Thoracic aorta (tissue), 2 donors: ENCODE measurements around the gene FEM1A. TPM values are rescaled to one million over a fixed set of nuclear protein-coding genes. Genes with fewer than 3 reads are reported as not detected.
"Not testable (repeated sequence)": the region's sequence is repeated elsewhere in the genome, so short reads cannot be mapped to it uniquely, and the experiment has no call there.

Experiments
- ATAC-seq: fragments of 150-250 bp; one replicate; pipeline ENCODE4 v1.8.0; 2017; ENCODE audit warnings: low read depth; ENCODE audit not compliant: insufficient number of reproducible peaks, low FRiP score
- DNase-seq: peaks from one replicate; pipeline ENCODE4 v3.0.0-alpha.2; 2020; ENCODE audit warnings: low spot score
- H3K27ac ChIP-seq, 2 donors: fragments of 200-600 bp; sonication (generic); 1 replicate in 1 of 2; 2 replicates in 1 of 2; pipeline ENCODE4 v1.5.1; 2016; ENCODE audit warnings: mild to moderate bottlenecking in 2 of 2, moderate library complexity in 2 of 2
- H3K27me3 ChIP-seq: fragments of 200-600 bp; sonication (generic); replicated peaks from 2 replicates; pipeline ENCODE4 v1.6.0; 2016; ENCODE audit warnings: mild to moderate bottlenecking; ENCODE audit not compliant: insufficient read depth
- H3K36me3 ChIP-seq: fragments of 200-600 bp; sonication (generic); one replicate; pipeline ENCODE4 v1.5.1; 2016
- H3K4me1 ChIP-seq, 2 donors: fragments of 200-600 bp; sonication (generic); 1 replicate in 1 of 2; 2 replicates in 1 of 2; pipeline versions ENCODE4 v1.5.1 to v1.6.0; 2016; ENCODE audit warnings: low read depth in 2 of 2, mild to moderate bottlenecking in 1 of 2; ENCODE audit not compliant: control insufficient read depth in 1 of 2
- H3K4me3 ChIP-seq: fragments of 200-600 bp; sonication (generic); 2 replicates; pipeline ENCODE4 v1.5.1; 2016; ENCODE audit warnings: mild to moderate bottlenecking
- H3K9me3 ChIP-seq: fragments of 200-600 bp; sonication (generic); 2 replicates; pipeline ENCODE4 v1.5.1; 2016
- total RNA-seq, 2 donors: library from RNA; depleted of rRNA; stranded (reverse); fragments of >200 nt; gene quantifications; one replicate each; pipeline versions ENCODE4 v1.1.0 to v1.2.3, GENCODE V29; 2016
- TF ChIP-seq, protein P1 (sequence below): fragments of 200-600 bp; sonication (generic); IDR thresholded peaks from one replicate; pipeline ENCODE4 v1.5.1; 2019; ENCODE audit warnings: antibody characterized with exemption

The FEM1A gene
- 10 to 100 TPM; 15.7 to 17.1 TPM for total RNA-seq

- peaks cover 20% of the 10 kb centered on the region for H3K36me3 ChIP-seq
- peak; percentile 100 for DNase-seq
- TF ChIP-seq, protein P1, sequence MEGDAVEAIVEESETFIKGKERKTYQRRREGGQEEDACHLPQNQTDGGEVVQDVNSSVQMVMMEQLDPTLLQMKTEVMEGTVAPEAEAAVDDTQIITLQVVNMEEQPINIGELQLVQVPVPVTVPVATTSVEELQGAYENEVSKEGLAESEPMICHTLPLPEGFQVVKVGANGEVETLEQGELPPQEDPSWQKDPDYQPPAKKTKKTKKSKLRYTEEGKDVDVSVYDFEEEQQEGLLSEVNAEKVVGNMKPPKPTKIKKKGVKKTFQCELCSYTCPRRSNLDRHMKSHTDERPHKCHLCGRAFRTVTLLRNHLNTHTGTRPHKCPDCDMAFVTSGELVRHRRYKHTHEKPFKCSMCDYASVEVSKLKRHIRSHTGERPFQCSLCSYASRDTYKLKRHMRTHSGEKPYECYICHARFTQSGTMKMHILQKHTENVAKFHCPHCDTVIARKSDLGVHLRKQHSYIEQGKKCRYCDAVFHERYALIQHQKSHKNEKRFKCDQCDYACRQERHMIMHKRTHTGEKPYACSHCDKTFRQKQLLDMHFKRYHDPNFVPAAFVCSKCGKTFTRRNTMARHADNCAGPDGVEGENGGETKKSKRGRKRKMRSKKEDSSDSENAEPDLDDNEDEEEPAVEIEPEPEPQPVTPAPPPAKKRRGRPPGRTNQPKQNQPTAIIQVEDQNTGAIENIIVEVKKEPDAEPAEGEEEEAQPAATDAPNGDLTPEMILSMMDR, result peak; percentile 98
- H3K27me3 ChIP-seq, result no peaks in the 10 kb centered on the region
- peak; percentile 100 for ATAC-seq
- peaks cover 18 to 39% of the 10 kb centered on the region in 2 donors for H3K4me1 ChIP-seq
- peak within 1 kb of the TSS; percentile 99 for H3K4me3 ChIP-seq
- H3K9me3 ChIP-seq, result no peaks in the 10 kb centered on the region
- peak within 1 kb of the TSS; percentile 83 to 93 for H3K27ac ChIP-seq
These were observed at the start of gene FEM1A for GRCh38 chr19:4791183-4792018. Gene FEM1A (plus strand): TSS chr19:4791734. CDS start chr19:4791855, 121 bp downstream.

DNA sequence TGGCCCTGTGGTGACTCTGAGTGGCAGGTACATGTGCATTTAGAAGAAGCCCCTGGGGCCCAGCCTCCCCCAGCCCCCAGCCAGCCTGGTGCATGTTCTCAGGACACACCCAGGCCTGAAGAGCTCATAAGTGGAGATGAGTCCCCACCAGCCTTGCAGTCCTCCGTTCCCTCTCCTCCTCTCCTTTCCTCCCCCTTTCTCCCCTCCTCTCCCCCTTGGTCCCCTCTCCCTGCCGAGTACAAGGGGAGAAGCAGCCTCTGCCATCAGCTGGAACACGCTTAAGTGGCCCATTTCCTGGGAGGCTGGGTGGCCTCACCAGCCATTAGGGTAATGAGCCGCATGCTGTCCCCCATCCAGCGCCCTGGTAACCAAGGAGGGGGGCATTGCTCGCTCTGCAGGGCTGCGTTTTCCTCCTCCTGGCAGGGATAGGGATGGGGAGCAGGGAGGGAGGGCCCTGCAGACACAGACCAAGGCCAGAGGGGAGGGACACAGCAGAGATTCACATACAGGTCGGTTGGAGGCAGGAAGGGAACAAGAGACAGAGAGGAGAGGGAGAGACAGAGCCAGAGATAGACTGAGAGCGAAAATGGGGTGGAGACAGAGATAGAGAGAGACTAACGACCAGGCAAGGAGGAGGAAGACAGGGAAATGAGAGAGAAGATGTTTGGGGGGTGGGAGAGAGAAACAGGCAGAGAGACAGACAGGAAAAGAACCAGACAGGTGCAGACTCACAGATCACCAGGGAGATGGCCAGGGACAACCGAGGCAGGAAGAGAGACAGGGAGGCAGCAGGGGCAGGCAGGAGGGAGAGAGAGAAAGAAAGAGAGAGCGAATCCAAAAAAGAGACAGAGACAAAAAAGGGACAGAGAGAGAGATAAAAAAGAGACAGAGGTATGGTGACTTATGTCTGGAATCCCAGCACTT lies 48.5 kb upstream of the FEM1A start:
- Histone ChIP-seq H3K27me3 (no peaks in the 10 kb centered on the region), H3K9me3 (no peaks in the 10 kb centered on the region), H3K36me3 (no peaks in the 10 kb centered on the region), H3K4me3 (no peak overlapping the region), H3K4me1 (peaks cover 0 to 14% of the 10 kb centered on the region in 2 donors), H3K27ac (no peak overlapping the region)
- ATAC-seq (no peak), DNase-seq (no peak)
- TF ChIP-seq, protein P1, result no peak

GRCh38 chr19:4744451-4745174 lies 46.9 kb upstream of the FEM1A start:
- peak; percentile 93 for ATAC-seq
- Histone ChIP-seq H3K36me3 (no peaks in the 10 kb centered on the region), H3K27ac (peak overlapping the region; percentile 9 to 14), H3K4me3 (no peak overlapping the region), H3K4me1 (peaks cover 0 to 14% of the 10 kb centered on the region in 2 donors), H3K9me3 (peaks cover 3% of the 10 kb centered on the region), H3K27me3 (no peaks in the 10 kb centered on the region)
- no peak for DNase-seq
- TF ChIP-seq, protein P1, result no peak

DNA sequence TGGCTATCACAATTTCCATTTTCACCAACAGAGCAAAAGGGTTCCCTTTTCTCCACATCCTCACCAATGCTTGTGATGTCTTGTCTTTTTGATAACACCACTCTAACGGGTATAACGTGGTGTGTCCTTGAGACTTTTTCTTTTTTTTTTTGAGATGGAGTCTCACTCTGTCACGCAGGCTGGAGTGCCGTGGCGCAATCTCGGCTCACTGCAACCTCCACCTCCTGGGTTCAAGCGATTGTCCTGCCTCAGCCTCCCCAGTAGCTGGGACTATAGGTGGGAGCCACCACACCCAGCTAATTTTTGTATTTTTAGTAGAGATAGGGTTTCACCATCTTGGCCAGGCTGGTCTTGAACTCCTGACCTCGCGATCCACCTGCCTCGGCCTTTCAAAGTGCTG lies 46.4 kb upstream of the FEM1A start:
- ATAC-seq, H3K27me3 ChIP-seq, H3K4me3 ChIP-seq, DNase-seq, H3K36me3 ChIP-seq, H3K9me3 ChIP-seq: not testable (repeated sequence)
- Histone ChIP-seq H3K4me1 (peaks cover 0 to 14% of the 10 kb centered on the region in 2 donors), H3K27ac (peak overlapping the region; percentile 9 to 14)

GRCh38 chr19:4745986-4746385 lies 45.5 kb upstream of the FEM1A start:
- Histone ChIP-seq H3K9me3 (peaks cover 3% of the 10 kb centered on the region), H3K36me3 (no peaks in the 10 kb centered on the region), H3K27ac (no peak overlapping the region), H3K4me1 (peaks cover 0 to 14% of the 10 kb centered on the region in 2 donors), H3K27me3 (no peaks in the 10 kb centered on the region), H3K4me3 (no peak overlapping the region)
- no peak for DNase-seq
- TF ChIP-seq, protein P1, result no peak
- no peak for ATAC-seq
